PC-9 (cell line): ENCODE results near the gene MFF.

Experiments used
- CTCF ChIP-seq: fragments of 200-600 bp; sonication (generic); conservative IDR thresholded peaks from 2 replicates; pipeline ENCODE4 v1.6.1; 2017; ENCODE audit warnings: mixed run types, antibody characterized with exemption, mild to moderate bottlenecking, moderate library complexity
- EZH2 ChIP-seq: fragments of 200-600 bp; sonication (generic); IDR thresholded peaks from 2 replicates; pipeline ENCODE4 v1.8.0; 2017; ENCODE audit warnings: antibody characterized with exemption, low read depth

- TF ChIP-seq CTCF (no peak), EZH2 (no peak)
These were observed 64.6 kb downstream of the MFF start for GRCh38 chr2:227389661-227390060.
